HG03066 (cell line): ENCODE results near the gene RAVER2.
"Not testable (repeated sequence)": the region's sequence is repeated elsewhere in the genome, so short reads cannot be mapped to it uniquely, and the experiment has no call there.

Experiments
- ATAC-seq: cut with Tn5 transposase; IDR thresholded peaks from one replicate; pipeline ENCODE4 v1.9.1; 2021; ENCODE audit warnings: low read depth; ENCODE audit not compliant: unreplicated experiment

Gene RAVER2

GRCh38 chr1:64745986-64746940 lies 1.4 kb downstream of the RAVER2 start:
- ATAC-seq = no peak

GRCh38 chr1:64748222-64748621 lies 3.3 kb downstream of the RAVER2 start:
- no peak for ATAC-seq

- ATAC-seq = no peak
These were observed 3.8 kb downstream of the RAVER2 start for GRCh38 chr1:64748706-64749105.

- no peak for ATAC-seq
These were observed 5.2 kb downstream of the RAVER2 start for GRCh38 chr1:64750092-64750491.

GRCh38 chr1:64750875-64751274 lies 6.0 kb downstream of the RAVER2 start:
- no peak for ATAC-seq

- ATAC-seq = no peak
These were observed 9.3 kb downstream of the RAVER2 start for GRCh38 chr1:64754173-64754572.

- no peak for ATAC-seq
These were observed 10.5 kb downstream of the RAVER2 start for GRCh38 chr1:64755361-64755760.

GRCh38 chr1:64756770-64757169 lies 11.9 kb downstream of the RAVER2 start:
- no peak for ATAC-seq

GRCh38 chr1:64757213-64757612 lies 12.3 kb downstream of the RAVER2 start:
- no peak for ATAC-seq

GRCh38 chr1:64758233-64758632 lies 13.4 kb downstream of the RAVER2 start:
- ATAC-seq = no peak

GRCh38 chr1:64759968-64760367 lies 15.1 kb downstream of the RAVER2 start:
- no peak for ATAC-seq

- no peak for ATAC-seq
These were observed 20.1 kb downstream of the RAVER2 start for GRCh38 chr1:64765012-64765411.

- no peak for ATAC-seq
These were observed 21.0 kb downstream of the RAVER2 start for GRCh38 chr1:64765826-64766225.

- ATAC-seq = no peak
These were observed 21.6 kb downstream of the RAVER2 start for GRCh38 chr1:64766429-64766828.

GRCh38 chr1:64769482-64769881 lies 24.6 kb downstream of the RAVER2 start:
- ATAC-seq = no peak

GRCh38 chr1:64769971-64770370 lies 25.1 kb downstream of the RAVER2 start:
- ATAC-seq = no peak

GRCh38 chr1:64773306-64773705 lies 28.4 kb downstream of the RAVER2 start:
- ATAC-seq = not testable (repeated sequence)

GRCh38 chr1:64775113-64775512 lies 30.2 kb downstream of the RAVER2 start:
- no peak for ATAC-seq

GRCh38 chr1:64782044-64782443 lies 37.2 kb downstream of the RAVER2 start:
- ATAC-seq = not testable (repeated sequence)

- not testable (repeated sequence) for ATAC-seq
These were observed 38.0 kb downstream of the RAVER2 start for GRCh38 chr1:64782848-64783247.

- no peak for ATAC-seq
These were observed 46.1 kb downstream of the RAVER2 start for GRCh38 chr1:64790832-64791487.

- no peak for ATAC-seq
These were observed 54.0 kb downstream of the RAVER2 start for GRCh38 chr1:64798872-64799271.
